Anterior cingulate cortex (tissue), 58 donors: ENCODE measurements around the gene SEC14L5.
"Not testable (repeated sequence)": the region's sequence is repeated elsewhere in the genome, so short reads cannot be mapped to it uniquely, and the experiment has no call there.

Experiments used
- DNase-seq, 58 donors: peaks; one replicate each; lab custom pipeline; 2025; lab: John Stamatoyannopoulos, UW

SEC14L5 gene

DNA sequence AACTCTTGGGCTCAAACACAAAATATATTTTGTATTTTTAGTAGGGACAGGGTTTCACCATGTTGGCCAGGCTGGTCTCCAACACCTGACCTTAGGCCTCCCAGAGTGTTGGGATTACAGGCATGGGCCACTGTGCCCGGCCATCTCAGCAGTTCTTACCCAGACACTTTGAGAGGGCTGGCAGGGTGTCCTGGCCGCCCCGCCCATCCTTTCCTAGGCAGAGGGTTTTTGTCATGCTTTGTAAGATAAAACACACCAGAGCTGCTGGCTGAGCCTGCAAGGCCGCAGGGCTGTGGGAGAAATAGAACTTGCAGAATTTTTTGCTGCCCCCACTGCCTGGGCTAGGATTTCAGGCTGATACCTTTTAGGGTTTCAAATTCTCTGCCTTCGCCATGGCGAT is 29.9 kb upstream of the SEC14L5 start:
- DNase-seq = no peak

DNA sequence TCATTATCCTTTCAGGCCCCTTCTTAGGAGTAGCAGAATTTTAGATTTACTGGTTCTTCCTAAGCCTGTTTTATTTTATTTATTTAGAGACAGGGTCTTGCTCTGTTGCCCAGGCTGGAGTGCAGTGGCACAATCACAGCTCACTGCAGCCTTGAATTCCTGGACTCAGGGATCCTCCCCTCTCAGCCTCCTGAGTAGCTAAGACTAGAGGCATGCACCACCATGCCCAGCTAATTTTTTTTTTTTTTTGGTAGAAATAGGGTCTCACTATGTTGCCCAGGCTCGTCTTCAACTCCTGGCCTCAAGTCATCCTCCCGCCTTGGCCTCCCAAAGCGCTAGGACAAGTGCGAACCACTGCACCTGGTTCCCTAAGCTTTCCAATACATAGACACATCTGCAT is 28.5 kb upstream of the SEC14L5 start:
- not testable (repeated sequence) for DNase-seq

DNA sequence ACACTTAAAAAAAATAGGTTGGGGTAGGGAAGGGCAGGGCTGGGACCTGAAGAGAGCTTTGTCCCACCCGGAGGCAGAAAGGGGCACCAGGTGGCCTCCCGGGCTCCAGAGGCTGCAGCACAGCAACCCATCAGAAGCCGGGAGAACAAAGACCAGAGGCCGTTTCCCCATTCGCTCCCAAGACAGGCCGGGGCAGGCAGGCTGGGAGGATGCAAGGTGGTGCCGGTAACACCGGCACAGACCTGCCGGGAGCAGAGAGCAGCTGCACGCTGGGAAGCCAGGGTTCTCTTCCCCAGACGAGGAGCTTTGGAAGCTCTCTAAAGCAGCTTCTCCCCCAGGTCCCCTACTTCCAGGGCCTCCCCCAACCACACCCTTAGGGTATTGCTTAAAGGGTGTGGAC is 26.7 kb upstream of the SEC14L5 start:
- no peak for DNase-seq

DNA sequence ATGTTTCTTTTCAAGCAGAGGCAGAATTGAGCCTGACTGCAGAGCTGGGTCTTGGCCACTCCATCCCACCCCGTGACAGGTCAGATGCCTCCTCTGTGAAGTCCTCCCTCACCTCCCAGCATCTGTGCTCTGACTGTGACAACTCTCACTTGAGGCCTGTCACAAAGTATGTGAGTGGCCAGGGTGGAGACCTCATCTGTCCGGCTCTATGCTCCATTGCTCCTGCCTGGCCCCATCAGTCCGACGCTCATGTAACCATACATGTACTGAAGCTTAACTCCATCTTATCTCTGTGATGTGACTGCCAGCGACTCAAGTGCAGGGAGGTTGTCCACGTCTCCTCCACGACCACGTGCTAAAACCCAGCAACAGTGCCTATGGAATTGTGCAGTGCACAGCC is 24.7 kb upstream of the SEC14L5 start:
- no peak for DNase-seq

DNA sequence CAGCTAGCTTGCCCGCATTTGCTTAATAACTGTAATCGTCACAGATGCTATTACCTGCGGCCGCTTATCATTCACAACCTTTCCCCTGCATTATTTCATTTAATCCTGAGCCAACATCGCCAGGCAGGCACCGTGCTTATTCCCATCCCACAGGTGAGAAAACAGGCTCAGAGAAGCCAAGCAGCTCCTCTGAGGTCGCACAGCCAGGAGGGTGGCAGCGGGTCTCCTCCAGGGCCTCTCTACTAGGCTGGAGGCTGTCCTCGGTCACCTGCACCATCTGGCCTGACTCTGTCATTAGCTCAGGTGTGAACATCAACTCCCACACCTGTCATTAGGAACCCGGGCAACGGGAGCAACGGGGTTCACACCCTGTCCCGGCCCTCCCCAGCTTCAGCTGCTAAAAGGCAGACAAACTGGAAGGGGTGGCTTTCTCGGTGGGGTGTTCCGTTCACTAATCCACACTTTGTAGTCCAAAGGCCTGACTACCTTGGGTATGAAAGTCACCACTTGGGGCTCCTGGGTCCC is 24.2 kb upstream of the SEC14L5 start:
- no peak for DNase-seq

DNA sequence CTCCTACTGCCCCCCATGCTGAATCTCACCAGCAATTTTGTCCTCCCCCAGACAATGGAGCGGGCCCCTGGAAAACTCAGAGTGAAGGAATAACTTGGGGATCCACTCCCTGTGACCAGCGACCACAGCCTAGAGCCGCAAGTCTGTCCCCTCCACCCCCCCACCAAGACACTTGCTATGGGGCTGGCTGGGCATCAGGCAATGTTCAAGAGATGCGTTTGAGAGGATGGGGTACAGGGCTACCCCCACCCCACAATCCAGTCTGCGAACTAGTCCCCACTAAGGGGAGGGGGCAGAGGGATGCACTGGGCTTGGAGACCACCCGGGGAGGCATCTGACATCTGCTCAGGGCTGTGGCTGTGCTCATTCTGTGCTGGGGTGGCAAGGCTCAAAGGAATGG is 23.5 kb upstream of the SEC14L5 start:
- no peak for DNase-seq

DNA sequence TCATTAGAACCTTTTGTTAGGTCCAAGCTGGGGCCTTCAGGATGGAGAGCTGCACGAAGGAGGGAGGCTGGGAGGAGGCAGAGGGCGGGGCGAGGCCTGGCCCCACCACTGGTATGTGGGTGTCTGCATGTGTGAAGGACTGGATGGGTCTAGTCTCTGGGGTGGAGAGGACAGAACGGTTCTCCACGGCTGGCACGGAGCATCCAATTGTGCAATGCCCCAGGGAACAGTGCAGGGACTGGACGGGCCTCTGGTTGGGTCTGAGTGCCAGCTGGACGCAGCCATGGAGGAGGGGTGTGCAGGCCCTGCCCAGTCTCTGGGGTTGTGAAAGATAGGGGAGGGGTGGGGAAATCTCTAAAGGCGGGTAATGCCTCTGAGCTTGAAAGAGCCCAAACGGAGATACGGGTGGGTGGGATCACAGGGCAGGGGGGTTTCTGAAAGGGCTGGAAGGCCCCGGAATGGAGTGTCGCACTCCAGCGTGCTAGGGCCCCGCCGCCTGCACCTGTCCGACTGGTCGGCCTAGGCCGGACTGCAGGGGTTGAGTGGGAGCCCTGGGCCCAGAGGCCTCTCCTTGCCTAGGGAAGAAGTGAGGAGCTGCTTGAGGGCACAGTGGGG is 22.8 kb upstream of the SEC14L5 start:
- no peak for DNase-seq

DNA sequence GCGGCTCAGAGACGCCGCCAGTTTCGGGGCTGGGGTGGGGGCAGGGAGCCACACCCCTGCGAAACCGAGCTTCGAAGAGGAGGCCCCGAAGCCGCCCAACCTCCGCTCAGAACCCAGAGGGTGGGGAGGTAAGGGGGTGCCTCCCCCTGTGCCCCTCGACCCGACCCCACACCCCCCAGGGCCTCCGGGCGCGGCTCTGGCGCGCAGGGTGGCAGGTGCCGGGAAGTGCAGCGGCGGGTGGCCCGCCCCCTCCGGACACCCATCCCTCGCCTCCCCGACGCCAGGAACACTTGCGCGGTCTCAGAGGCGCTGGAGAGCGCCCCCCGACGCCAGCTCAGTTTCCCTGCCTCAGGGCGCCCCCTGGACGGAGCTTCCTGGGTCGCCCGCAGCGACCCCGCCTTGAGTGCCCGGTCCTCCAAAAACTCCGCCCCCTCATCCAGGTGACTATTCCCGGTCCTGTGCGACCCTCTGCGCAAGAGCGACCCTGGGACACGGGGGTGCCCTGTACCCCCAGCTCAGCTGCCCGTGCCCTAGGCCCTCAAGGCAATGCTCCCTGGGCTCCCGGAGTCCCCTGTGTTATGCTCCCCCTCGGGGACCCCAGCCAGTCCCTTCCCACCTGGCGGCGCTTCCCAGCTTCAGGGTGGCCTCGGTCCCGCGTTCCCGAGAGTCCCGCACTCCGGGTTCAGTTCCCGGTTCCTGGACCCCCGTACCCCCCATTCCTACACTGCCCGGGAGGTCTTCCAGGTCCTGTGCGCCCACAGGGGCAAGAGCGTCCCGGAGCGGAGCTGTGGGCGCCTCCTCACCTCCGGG is 21.7 kb upstream of the SEC14L5 start:
- DNase-seq = no peak

DNA sequence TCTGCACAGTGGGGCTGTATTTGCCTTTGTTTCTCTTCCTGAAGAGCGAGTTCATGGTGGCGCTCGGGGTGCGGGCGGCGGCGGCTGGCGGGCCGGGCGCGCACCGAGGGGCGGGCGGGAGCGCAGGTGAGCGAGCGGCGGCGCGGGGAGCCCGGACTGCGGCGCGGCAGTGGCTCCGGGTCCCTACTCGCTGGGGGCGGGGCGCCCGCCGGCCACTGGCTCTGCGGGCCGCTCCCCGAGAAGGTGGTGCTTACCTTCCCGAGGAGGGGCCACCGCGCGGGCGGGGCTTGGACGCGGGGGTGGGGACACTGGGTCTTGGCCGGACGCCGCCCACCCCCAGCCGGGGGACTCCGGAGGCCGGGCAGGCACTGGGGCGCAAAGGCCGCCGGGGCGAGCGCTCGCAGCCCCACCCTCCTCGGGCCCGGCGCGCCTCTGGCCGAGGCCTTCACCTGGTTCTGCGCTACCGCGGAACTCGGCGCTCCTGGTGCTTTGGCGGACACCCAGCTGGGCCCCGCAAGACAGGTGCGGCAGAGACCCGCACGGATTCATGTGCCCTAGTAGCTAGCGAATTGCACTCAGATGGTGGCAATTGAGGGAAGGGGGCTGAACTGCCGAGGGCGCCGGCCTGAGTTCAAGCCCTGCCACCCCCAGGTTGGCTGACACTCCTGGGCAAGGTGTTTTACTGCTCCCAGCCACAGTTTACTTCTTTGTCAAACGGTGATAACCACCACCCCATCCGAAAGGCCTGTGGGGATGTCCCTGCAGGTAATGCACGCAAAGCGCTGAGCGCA is 20.9 kb upstream of the SEC14L5 start, which contains the start of gene PPL:
PPL (minus strand) TSS at position 158 of the 791 bp plus-strand sequence; CDS start at position 55, 103 bp downstream.
- peak in 2 of 58 donors; percentile 15 to 36 for DNase-seq

DNA sequence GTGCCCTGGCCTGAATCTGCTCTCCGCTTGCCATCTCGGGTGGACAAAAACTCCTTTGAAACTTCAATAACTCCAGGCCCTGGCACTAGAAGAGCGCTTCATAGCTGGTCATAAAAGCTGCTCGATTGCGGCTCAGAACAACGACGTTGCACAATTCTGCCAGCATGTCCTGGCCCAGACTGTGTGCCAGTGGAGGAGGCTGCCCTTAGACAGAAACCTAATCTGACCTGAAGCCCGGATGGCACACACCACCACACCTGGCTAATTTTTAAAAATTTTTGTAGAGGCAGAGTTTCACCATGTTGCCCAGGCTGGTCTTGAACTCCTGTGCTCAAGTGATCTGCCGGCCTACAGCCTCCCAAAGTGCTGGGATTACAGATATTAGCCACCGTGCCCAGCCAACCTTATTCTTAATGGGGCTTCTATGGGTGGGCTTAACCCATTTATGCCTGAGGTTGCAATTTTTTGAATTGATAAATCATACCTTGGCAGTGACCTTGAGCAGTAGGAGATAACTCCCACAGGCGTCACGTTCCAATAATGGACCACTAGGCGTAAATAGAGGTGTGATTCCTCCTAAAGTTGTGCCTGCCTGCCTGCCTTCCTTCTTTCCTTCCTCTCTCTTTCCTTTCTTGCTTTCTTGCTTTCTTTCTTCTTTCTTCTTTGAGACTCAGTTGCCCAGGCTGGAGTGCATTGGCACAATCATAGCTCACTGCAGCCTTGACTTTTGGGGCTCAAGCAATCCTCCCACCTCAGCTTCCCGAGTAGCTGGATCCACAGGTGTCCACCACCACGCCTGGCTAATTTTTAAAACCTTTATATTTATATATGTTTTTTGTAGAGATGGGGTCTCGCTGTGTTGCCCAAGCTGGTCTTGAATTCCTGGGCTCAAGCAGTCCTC is 20.1 kb upstream of the SEC14L5 start:
- DNase-seq = no peak

DNA sequence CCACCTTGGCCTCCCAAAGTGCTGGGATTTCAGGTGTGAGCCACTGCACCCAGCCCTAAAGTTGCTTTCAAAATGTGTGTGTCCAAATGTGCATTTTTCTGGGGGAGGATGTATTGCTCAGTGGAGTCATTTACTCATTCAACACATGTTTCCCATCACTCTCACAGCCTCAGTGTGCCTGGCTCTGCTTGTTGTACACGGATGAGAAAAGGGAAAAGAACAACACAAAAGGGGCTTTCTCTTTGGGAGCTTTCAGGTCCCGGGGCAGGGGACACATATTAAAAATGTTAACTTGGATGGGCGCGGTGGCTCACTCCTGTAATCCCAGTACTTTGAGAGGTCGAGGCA is 19.5 kb upstream of the SEC14L5 start:
- no peak for DNase-seq

DNA sequence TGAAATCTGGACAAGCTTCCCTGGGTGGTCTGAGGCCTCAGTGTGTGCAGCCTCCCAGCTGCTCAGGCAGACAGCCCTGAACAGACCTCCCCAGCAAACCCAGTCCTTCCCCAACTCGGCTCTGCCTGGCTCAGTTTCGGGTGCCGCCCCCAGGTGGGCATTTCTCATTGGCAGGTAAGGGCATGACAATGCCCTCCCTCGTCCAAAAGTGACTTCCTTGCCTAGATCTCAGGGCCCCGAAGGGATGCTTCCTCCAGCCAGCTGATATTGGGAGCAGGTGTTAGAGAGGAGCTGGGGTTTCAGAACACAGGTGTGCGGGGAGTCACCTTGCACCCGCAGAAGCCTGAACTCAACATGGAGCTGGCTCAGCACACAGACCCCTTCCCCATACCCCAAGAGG is 17.4 kb upstream of the SEC14L5 start:
- no peak for DNase-seq

DNA sequence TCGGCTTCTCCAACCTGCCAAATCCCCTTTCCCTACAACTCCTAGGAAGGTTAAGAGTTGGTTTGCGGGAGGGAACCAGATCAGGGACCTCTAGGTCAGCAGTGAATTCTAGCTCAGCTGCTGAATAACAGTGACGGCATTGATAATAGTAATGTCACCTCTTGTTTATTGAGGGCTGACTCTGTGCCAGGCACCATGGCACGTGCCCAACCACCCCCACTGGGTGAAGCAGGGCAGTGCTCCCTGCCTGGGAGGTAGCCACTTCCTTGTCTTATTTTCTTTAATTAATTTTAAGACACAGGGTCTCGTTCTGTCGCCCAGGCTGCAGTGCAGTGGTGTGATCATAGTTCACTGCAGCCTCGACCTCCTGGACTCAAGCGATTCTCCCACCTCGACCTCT is 15.6 kb upstream of the SEC14L5 start:
- no peak for DNase-seq

DNA sequence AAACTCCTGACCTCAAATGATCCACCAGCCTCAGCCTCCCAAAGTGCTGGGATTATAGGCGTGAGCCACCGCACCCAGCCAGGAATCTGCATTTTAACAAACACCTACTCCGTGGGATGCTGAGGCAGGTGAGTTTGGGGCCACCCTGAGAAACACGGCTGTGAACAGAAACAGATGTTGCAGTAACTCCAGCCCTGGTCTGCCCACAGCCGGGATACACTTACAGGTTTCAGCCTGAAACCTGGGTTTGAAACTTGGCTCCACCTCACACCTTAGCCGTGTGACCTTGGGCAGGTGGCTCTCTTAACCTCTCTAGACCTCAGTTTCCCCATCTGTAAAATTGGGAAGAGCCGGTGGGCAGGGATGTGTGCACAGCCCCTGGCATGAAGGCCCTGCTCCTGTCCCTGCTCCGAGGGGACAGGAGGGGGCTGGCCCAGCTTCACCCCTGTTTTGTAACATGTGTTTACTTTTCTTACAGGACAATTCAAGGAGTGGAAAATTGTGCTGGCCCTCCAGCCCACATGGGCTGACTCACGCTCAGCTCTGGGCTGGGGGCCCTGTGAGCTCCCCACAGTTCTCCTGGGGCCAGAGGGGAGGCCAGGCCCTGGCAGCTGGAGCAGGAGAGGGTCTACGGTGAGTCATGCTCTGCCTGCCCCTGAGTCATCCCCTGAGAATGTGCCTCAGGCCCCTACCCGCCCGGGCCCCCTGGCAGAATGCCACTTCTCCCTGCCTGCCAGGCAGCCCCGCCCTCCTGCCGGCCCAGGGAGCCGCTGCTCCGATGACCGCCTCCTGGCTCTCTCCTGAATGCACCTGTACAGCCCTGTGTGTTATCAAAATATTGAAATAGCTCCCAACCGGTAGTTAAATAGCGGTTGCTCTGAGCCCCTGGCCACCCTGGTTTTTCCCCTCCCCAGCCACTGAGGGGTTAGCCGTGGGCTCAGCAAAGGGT is 13.5 kb upstream of the SEC14L5 start:
- peak in 7 of 58 donors; percentile 14 to 71 (median 46) for DNase-seq

DNA sequence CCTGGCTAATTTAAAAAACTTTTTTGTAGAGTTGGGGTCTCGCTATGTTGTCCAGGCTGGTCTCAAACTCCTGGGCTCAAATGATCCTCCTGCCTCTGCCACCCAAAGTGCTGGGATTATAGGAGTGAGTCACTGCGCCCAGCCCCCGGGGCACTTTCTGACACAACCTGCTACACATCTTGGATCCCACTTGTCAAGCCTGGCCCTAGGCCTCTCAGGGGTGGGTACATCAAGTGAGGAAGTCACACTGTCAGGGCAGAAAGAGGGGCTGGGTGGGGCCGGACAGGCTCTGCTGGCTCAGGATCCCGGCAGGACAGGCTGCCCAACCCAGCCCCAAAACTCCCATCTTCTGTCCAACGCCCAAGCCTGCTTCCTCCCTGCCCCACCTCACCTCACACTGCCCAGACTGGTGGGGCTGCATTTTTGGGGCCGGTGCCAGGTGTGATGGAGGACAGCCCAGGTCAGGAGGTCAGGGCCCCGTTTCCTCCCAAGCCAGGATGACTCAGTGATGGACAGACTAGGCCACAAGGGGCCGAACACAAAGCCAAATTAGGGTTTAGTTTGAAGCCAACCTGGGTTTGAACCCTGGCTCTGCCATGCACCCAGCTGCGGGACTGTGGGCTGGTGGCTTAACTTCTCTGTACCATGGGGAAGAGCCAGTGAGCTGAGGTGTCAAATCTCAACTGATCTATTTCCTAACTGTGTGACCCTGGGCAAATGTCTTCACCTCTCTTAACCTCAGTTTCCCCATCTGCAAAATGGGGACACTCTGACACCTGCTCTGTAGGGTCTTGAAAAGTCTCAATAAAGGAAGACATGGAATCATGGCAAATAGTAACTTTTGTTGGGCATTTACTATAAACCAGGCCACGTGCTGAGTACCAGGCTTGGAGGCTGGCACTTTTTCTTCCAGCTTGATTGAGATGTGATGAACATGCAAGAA is 12.3 kb upstream of the SEC14L5 start:
- no peak for DNase-seq

DNA sequence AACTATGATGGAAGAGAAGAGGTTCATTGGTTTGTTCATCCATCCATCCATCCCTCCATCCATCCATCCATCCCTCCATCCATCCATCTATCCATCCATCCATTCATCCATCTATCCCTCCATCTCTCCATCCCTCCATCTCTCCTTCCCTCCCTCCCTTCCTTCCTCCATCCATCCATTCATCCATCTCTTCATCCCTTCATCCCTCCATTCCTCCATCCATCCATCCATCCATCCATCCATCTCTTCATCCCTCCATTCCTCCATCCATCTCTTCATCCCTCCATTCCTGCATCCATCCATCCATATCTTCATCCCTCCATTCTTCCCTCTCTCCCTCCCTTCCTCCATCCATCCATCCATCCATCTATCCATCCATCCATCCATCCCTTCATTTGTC is 11.2 kb upstream of the SEC14L5 start:
- no peak for DNase-seq

DNA sequence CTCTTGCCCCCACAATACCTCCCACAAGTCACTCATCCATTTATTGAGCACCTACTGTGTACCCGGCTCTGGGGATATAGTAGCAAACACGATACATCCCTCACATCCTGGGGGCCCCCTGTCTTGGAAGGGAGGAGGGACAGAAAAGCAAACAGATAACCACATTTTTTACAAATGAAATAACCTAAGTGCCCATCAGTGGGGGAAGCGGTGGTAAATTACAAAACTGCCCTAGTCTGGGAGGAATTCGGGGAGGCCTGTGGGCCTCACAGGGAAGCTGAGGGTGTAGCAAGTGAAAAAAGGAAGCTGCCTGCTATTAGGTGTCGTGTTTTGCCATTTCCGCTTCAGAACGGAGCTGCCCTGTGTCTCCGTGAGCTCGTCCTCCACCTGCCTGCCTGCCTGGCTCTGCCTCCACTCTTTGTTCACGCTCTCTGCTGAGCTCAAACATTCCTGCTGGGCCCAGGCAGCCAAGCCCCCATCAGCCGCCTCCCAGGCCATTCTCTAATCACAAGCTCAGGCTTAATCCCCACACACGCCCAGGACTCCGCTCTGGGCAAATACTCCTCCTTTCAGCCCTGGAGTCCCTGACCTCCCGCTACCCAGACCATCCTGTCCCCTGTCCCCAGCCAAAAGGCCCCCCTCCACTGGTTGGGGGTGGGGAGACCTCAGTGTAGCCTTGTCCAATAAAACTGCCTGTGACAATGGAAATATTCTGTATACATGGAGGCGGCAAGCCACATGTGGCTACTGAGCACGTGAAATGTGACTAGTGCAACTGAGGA is 10.2 kb upstream of the SEC14L5 start:
- DNase-seq = no peak
